OCI-LY3 (cell line): ENCODE results near the gene ZMIZ1.

Experiments
- H2AFZ ChIP-seq: fragments of 200-600, 300-600 bp; shearing (Covaris generic); 2 replicates; pipeline ENCODE4 v1.6.0; 2014; ENCODE audit warnings: antibody characterized with exemption, low read depth, low read length
- H3K27ac ChIP-seq: fragments of 200-600, 300-600 bp; sonication (generic); 2 replicates; pipeline ENCODE4 v1.5.1; 2014; ENCODE audit warnings: mild to moderate bottlenecking, low read length, moderate library complexity, mixed read lengths
- H3K27me3 ChIP-seq: fragments of 200-600, 300-600 bp; sonication (generic); 2 replicates; pipeline ENCODE4 v1.6.1; 2014; ENCODE audit warnings: low read depth, low read length, mixed read lengths
- H3K36me3 ChIP-seq: fragments of 200-600, 300-600 bp; sonication (generic); replicated peaks from 2 replicates; pipeline ENCODE3; 2014; ENCODE audit warnings: low read depth, low read length, mixed read lengths
- H3K4me1 ChIP-seq: fragments of 300-600, 200-600 bp; sonication (generic); 2 replicates; pipeline ENCODE4 v1.6.1; 2014; ENCODE audit warnings: low read length, mixed read lengths
- H3K4me2 ChIP-seq: fragments of 200-600, 300-600 bp; sonication (generic); 2 replicates; pipeline ENCODE4 v1.6.1; 2014; ENCODE audit warnings: low read length, mixed read lengths
- H3K4me3 ChIP-seq: fragments of 300-600, 200-600 bp; sonication (generic); 2 replicates; pipeline ENCODE4 v1.5.1; 2014; ENCODE audit warnings: antibody characterized with exemption, mild to moderate bottlenecking, low read length, moderate library complexity
- H3K79me2 ChIP-seq: fragments of 300-600, 200-600 bp; shearing (Covaris generic); 2 replicates; pipeline ENCODE4 v1.6.1; 2014; ENCODE audit warnings: mild to moderate bottlenecking, low read length, mixed read lengths
- H3K9ac ChIP-seq: fragments of 300-600, 200-600 bp; shearing (Covaris generic); 2 replicates; pipeline ENCODE4 v1.6.0; 2014; ENCODE audit warnings: mild to moderate bottlenecking, low read length, moderate library complexity
- H3K9me3 ChIP-seq: fragments of 200-600, 300-600 bp; shearing (Covaris generic); 2 replicates; pipeline ENCODE4 v1.6.1; 2014; ENCODE audit warnings: low read length, mixed read lengths; ENCODE audit not compliant: insufficient read depth
- H4K20me1 ChIP-seq: fragments of 200-600, 300-600 bp; sonication (generic); 2 replicates; pipeline ENCODE4 v1.6.1; 2016; ENCODE audit warnings: low read length, mixed read lengths; ENCODE audit not compliant: insufficient read depth
- EZH2phosphoT487 ChIP-seq: fragments of 200-600 bp; shearing (Covaris generic); IDR thresholded peaks from 2 replicates; pipeline ENCODE4 v1.6.1; 2018; ENCODE audit warnings: antibody characterized with exemption, mixed run types, low read depth
- TF ChIP-seq, protein P1 (sequence below): fragments of 200-600, 300-600 bp; sonication (generic); IDR thresholded peaks from 2 replicates; pipeline ENCODE4 v1.5.1; 2014; ENCODE audit warnings: antibody characterized with exemption, low read length, low read depth

Gene ZMIZ1

GRCh38 chr10:79111846-79112614 lies 43.3 kb downstream of the ZMIZ1 start:
- Histone ChIP-seq H3K36me3 (no peaks in the 10 kb centered on the region), H3K9ac (no peak overlapping the region), H3K79me2 (no peaks in the 10 kb centered on the region), H3K27ac (no peak overlapping the region), H4K20me1 (peaks cover 21% of the 10 kb centered on the region), H3K4me1 (no peaks in the 10 kb centered on the region), H3K4me3 (no peak overlapping the region), H3K4me2 (no peak overlapping the region), H3K9me3 (no peaks in the 10 kb centered on the region), H2AFZ (no peak overlapping the region), H3K27me3 (no peaks in the 10 kb centered on the region; the same call in 1 of the 2 replicates)
- TF ChIP-seq EZH2phosphoT487: no peak
- TF ChIP-seq, protein P1, sequence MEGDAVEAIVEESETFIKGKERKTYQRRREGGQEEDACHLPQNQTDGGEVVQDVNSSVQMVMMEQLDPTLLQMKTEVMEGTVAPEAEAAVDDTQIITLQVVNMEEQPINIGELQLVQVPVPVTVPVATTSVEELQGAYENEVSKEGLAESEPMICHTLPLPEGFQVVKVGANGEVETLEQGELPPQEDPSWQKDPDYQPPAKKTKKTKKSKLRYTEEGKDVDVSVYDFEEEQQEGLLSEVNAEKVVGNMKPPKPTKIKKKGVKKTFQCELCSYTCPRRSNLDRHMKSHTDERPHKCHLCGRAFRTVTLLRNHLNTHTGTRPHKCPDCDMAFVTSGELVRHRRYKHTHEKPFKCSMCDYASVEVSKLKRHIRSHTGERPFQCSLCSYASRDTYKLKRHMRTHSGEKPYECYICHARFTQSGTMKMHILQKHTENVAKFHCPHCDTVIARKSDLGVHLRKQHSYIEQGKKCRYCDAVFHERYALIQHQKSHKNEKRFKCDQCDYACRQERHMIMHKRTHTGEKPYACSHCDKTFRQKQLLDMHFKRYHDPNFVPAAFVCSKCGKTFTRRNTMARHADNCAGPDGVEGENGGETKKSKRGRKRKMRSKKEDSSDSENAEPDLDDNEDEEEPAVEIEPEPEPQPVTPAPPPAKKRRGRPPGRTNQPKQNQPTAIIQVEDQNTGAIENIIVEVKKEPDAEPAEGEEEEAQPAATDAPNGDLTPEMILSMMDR: no peak

DNA sequence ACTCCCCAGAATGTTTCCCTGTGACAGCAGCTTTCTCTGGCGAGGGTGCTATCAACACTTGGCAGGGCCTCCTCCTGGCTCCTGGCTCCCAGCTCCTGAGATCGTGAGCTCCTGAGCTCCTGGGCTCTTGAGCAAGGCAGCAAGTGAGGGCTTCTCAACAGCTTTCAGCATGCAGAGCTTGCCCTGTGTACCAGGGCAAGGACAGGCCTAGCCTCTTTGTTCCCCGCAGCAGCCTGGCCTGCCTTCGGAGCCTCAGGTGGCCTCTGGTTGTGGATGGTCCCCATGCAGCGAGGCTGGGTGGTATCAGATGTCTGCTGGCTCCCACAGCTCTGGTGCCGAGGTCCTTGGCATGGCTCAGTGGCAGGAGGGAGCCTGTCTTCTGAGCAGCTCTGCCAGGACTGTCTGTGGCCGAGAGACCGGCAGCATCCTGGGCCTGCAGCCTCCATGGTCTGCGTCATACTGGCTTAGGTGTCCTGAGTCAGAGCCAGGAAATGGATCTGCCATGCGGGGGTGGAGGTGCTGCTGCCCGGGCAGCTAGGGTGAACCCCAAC lies 44.2 kb downstream of the ZMIZ1 start:
- Histone ChIP-seq H3K9ac (no peak overlapping the region), H3K9me3 (no peaks in the 10 kb centered on the region), H3K4me2 (no peak overlapping the region), H3K79me2 (no peaks in the 10 kb centered on the region), H3K4me1 (no peaks in the 10 kb centered on the region), H3K27ac (no peak overlapping the region), H3K36me3 (no peaks in the 10 kb centered on the region), H2AFZ (no peak overlapping the region), H3K4me3 (no peak overlapping the region), H4K20me1 (peaks cover 16% of the 10 kb centered on the region; the same call in 1 of the 2 replicates), H3K27me3 (no peaks in the 10 kb centered on the region; the same call in 1 of the 2 replicates)
- TF ChIP-seq, protein P1: no peak
- TF ChIP-seq EZH2phosphoT487: no peak

DNA sequence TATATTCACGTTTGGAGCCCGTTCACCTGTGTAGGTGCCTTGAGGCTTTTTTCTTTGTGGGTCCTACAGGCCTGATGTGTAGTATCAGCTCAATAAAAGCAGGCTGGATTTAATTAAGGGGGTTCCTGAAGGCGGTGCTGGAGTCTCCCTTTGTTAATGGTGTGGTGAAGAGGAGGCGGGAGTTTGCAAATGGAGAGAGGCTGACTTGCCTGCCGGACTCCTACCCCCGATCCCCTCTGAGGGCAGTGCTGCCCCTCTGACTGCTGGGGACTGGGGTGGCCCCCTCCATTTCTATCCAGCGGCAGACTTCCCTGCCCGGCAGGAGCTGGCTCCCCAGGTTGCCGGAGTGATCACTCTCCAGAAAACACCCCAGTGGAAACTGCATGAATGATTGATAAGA lies 45.1 kb downstream of the ZMIZ1 start:
- Histone ChIP-seq H3K9me3 (no peaks in the 10 kb centered on the region), H3K36me3 (no peaks in the 10 kb centered on the region), H4K20me1 (peaks cover 12% of the 10 kb centered on the region; the same call in 1 of the 2 replicates), H3K9ac (no peak overlapping the region), H2AFZ (no peak overlapping the region), H3K27ac (no peak overlapping the region), H3K27me3 (no peaks in the 10 kb centered on the region), H3K4me1 (no peaks in the 10 kb centered on the region), H3K79me2 (no peaks in the 10 kb centered on the region), H3K4me2 (no peak overlapping the region), H3K4me3 (no peak overlapping the region)
- TF ChIP-seq, protein P1: no peak
- TF ChIP-seq EZH2phosphoT487: no peak

- no peak overlapping the region for H3K4me2 ChIP-seq
- H3K4me1 ChIP-seq: no peaks in the 10 kb centered on the region
- TF ChIP-seq, protein P1: no peak
- TF ChIP-seq EZH2phosphoT487: no peak
- H3K4me3 ChIP-seq: no peak overlapping the region
- H3K27me3 ChIP-seq: no peaks in the 10 kb centered on the region
- no peaks in the 10 kb centered on the region for H3K79me2 ChIP-seq
- no peaks in the 10 kb centered on the region for H3K36me3 ChIP-seq
- H3K9me3 ChIP-seq: no peaks in the 10 kb centered on the region
- peaks cover 4% of the 10 kb centered on the region; the same call in 1 of the 2 replicates for H4K20me1 ChIP-seq
- no peak overlapping the region for H3K9ac ChIP-seq
- H2AFZ ChIP-seq: no peak overlapping the region
- no peak overlapping the region for H3K27ac ChIP-seq
Observed at GRCh38 chr10:79115302-79115701, 46.5 kb downstream of the ZMIZ1 start.
